ENCODE results near the gene TLE4. TPM values are rescaled to one million over a fixed set of nuclear protein-coding genes. Genes with fewer than 3 reads are reported as not detected.

Gene TLE4
- total and polyA plus RNA-seq, 2 of the 4 experiments (the other 2 are of a cell fraction), result 68.0 to 78.1 TPM

DNA sequence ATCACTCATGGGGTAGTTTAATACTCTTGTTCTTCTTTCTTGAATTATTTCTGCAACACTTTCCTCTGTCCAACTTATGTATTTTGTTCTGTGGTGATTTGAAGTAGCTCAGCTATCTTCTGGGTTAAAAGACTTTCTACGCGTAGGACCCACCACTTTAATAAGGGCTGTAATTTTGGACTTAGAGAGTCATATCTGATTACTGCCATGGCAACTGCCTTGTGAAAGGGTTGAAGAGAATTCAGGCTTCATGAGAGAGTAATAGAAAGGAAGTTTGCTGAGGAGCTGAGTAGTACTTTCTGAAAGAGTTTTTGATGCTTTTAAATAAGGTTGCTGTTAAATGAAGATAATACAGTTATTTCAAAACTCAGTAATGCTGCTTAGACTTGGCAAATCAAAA is 89.5 kb downstream of the TLE4 start:
- no peak overlapping the region for H3K4me2 ChIP-seq (ENCODE audit: low read depth, low read length)
- no peak overlapping the region for H3K9ac ChIP-seq (ENCODE audit: low read depth, low read length)
- no peak overlapping the region for H3K23ac ChIP-seq (ENCODE audit: low read depth, low read length)
- H3K4ac ChIP-seq (ENCODE audit: low read depth, low read length), result no peak overlapping the region
- H2BK120ac ChIP-seq (ENCODE audit: low read depth, low read length), result no peak overlapping the region
- H3K56ac ChIP-seq (ENCODE audit: extremely low read depth, insufficient read depth, low read length), result no peak overlapping the region
- H3K14ac ChIP-seq (replicated peaks; ENCODE audit: low read depth, low read length), result no peak overlapping the region
- dilution Hi-C loops (cut with HindIII; ENCODE audit: low sequenced_read_pairs, unreplicated experiment), result no loop called here
- no peak overlapping the region for H4K8ac ChIP-seq (ENCODE audit: low read depth in 2 of 2, low read length in 2 of 2)
- H3K9me3 ChIP-seq (ENCODE audit: control insufficient read depth, insufficient read depth, low read length), result no peaks in the 10 kb centered on the region
- H4K91ac ChIP-seq (ENCODE audit: insufficient read depth, low read depth, low read length), result no peak overlapping the region
- no peak overlapping the region for H4K5ac ChIP-seq (ENCODE audit: low read depth, low read length)
- peaks cover 2% of the 10 kb centered on the region for H3K36me3 ChIP-seq (ENCODE audit: control insufficient read depth, insufficient read depth, low read length)
- POLR2A ChIA-PET (ENCODE audit: unreplicated experiment), result no interaction called here
- no peaks in the 10 kb centered on the region for H4K20me1 ChIP-seq (ENCODE audit: insufficient read depth, low read length)
- H2BK15ac ChIP-seq (ENCODE audit: low read depth, low read length), result no peak overlapping the region
- no peak overlapping the region for H3K18ac ChIP-seq (ENCODE audit: low read depth, low read length)
- no peak overlapping the region for H2BK5ac ChIP-seq (ENCODE audit: low read depth, low read length, poor library complexity, severe bottlenecking)
- H2BK20ac ChIP-seq (ENCODE audit: low read depth, low read length), result no peak overlapping the region
- in situ Hi-C loops (cut with MboI; ENCODE audit: low sequenced_read_pairs), result no loop called here
- H2AK5ac ChIP-seq (ENCODE audit: low read depth, low read length), result no peak overlapping the region
- H2AK9ac ChIP-seq (replicated peaks; ENCODE audit: low read depth, low read length, poor library complexity), result no peak overlapping the region
- no peak for DNase-seq
- H3K27me3 ChIP-seq (ENCODE audit: control insufficient read depth, insufficient read depth, low read length), result no peaks in the 10 kb centered on the region
- TF ChIP-seq, protein P1, sequence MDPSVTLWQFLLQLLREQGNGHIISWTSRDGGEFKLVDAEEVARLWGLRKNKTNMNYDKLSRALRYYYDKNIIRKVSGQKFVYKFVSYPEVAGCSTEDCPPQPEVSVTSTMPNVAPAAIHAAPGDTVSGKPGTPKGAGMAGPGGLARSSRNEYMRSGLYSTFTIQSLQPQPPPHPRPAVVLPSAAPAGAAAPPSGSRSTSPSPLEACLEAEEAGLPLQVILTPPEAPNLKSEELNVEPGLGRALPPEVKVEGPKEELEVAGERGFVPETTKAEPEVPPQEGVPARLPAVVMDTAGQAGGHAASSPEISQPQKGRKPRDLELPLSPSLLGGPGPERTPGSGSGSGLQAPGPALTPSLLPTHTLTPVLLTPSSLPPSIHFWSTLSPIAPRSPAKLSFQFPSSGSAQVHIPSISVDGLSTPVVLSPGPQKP (IDR thresholded peaks at IDR 0.05; ENCODE audit: borderline replicate concordance, low read depth, low read length), result no peak
- TF ChIP-seq RFX5 (IDR thresholded peaks at IDR 0.05; ENCODE audit: low read depth, low read length) (no peak), SMC3 (IDR thresholded peaks at IDR 0.05; ENCODE audit: low read depth, low read length) (no peak), BHLHE40 (IDR thresholded peaks at IDR 0.05; ENCODE audit: low read depth, low read length) (no peak), RAD21 (IDR thresholded peaks at IDR 0.05; ENCODE audit: low read length) (no peak), CHD1 (IDR thresholded peaks at IDR 0.05; ENCODE audit: low read depth, low read length) (no peak)
- TF ChIP-seq, protein P2, sequence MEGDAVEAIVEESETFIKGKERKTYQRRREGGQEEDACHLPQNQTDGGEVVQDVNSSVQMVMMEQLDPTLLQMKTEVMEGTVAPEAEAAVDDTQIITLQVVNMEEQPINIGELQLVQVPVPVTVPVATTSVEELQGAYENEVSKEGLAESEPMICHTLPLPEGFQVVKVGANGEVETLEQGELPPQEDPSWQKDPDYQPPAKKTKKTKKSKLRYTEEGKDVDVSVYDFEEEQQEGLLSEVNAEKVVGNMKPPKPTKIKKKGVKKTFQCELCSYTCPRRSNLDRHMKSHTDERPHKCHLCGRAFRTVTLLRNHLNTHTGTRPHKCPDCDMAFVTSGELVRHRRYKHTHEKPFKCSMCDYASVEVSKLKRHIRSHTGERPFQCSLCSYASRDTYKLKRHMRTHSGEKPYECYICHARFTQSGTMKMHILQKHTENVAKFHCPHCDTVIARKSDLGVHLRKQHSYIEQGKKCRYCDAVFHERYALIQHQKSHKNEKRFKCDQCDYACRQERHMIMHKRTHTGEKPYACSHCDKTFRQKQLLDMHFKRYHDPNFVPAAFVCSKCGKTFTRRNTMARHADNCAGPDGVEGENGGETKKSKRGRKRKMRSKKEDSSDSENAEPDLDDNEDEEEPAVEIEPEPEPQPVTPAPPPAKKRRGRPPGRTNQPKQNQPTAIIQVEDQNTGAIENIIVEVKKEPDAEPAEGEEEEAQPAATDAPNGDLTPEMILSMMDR (conservative IDR thresholded peaks at IDR 0.05; ENCODE audit: low read depth, low read length), result no peak
- no peak for ATAC-seq (ENCODE audit: low read depth)
- H2AFZ ChIP-seq (replicated peaks; ENCODE audit: low read length, poor library complexity), result no peak overlapping the region
- peaks cover 8% of the 10 kb centered on the region for H3K4me1 ChIP-seq (ENCODE audit: control insufficient read depth, insufficient read depth, low read length)
- peaks cover 10% of the 10 kb centered on the region; the same call in 1 of the 2 replicates for H3K9me1 ChIP-seq (ENCODE audit: insufficient read depth, low read length)
- no peak overlapping the region for H3K4me3 ChIP-seq (ENCODE audit: insufficient read depth, low read depth, low read length)
- intact Hi-C loops (cut with micrococcal nuclease), result no loop called here
- CTCF ChIA-PET, result no interaction called here
- no TSS peak for BruUV-seq (replicated peaks)
- no peak overlapping the region for H3K27ac ChIP-seq (ENCODE audit: insufficient read depth, low read length)
- peaks cover 11 to 41% of the 10 kb centered on the region in 2 experiments for H3K79me1 ChIP-seq (ENCODE audit: low read depth in 1 of 2, low read length in 2 of 2)
- no CpG with 5 or more reads among the region's 2 CpGs for WGBS, 2 experiments (ENCODE audit: extremely low coverage in 2 of 2, insufficient read length in 1 of 2)

Measured in IMR-90 (cell line).